GM18858 (cell line): Measurements from ENCODE around the gene HCRTR1.

ENCODE experiments used
- ATAC-seq: cut with Tn5 transposase; IDR thresholded peaks from one replicate; pipeline ENCODE4 v1.9.1; 2021; ENCODE audit not compliant: unreplicated experiment

The HCRTR1 gene

DNA sequence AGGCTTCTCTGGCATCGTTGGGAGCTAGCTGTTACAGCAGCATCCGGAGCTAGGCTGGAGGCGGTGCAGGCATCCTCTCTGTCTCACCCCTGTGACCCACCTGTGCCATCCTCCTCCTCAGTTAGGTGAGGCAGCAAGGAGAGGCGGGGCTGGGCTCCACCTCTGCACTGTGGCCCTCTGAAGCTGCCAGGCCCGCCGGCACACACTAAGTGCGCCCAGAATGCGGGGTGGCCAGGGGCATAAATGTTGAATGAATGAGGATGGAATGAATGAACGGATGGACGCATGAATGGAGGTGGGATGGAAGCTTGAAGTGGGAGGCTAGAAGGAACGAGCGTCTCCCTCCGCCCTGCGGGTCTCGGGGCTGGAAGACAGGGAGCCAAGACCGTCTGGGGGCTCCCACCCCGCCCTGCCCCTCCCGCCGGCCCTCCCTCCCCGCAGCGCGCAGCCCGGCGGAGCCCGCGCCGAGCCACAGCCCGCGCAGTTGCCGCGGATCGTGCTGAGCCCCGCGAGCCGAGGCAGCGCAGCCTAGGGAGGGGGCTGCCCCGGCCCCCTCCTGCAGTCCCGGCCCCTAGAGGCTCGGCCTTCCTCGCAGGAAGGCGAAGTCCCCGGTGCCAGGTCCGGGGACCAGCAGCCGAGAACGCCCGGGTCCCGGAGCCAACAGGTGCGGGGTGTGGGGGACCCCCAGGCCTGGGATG, at the start of gene HCRTR1:
HCRTR1 (plus strand) TSS at position 472 of the 698 bp plus-strand sequence. CDS start 1,504 bp downstream, outside the sequence.
- no peak for ATAC-seq

DNA sequence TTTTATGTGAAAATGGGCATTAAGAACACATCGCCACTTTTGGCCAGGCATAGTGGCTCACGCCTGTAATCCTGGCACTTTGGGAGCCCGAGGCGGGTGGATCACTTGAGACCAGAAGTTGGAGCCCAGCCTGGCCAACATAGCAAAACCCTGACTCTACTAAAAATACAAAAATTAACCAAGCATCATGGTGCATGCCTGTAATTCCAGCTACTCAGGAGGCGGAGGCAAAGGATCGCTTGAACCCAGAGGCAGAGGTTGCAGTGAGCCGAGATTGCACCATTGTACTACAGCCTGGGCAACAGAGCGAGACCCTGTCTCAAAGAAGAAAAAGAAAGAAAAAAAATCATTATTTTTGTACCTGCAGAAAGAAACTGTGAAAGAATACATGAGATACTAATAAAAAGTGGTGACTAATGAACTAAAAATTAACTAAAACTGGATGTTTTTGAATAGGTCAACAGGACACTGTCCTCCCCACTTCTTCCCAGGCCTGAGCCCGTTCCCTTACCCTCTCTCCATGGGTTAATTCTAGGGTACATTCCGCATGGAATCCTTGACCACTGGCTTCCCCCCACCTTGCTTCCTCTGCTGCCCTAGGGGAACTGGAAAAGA, 49.4 kb upstream of the HCRTR1 start:
- ATAC-seq: no peak

DNA sequence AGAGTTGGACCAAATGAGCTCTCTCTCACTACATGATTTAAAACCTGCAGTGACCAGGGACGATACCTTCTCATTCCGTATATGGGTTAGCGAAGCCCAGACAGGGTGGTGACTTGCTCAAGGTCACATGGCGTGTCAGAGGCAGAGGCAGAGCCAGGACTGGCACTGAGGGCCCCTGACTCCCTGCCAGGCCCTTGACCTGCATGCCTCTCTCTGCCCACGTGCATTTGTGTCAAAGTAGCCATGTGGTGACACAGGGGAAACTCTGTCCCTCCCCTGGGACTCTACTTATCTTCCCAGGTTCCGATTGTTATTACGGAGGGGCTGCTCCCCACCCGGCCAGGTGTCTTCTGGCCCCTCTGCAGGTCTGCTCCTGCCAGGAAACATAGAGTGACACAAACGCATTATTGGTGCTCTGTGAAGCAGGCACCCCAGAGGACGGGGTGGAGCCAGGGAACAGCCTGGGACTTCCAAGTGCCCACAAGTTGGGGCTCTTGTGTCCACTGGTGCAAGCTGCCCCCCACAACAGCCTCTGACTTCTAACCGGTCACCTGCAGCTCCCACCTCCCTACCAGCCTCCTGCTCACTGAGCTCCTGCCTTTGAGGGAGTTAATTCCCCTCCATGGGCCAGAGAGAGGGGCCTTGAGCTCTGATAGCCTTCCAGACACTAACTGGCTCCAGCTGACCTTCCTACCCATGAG, 48.4 kb upstream of the HCRTR1 start:
- no peak for ATAC-seq

DNA sequence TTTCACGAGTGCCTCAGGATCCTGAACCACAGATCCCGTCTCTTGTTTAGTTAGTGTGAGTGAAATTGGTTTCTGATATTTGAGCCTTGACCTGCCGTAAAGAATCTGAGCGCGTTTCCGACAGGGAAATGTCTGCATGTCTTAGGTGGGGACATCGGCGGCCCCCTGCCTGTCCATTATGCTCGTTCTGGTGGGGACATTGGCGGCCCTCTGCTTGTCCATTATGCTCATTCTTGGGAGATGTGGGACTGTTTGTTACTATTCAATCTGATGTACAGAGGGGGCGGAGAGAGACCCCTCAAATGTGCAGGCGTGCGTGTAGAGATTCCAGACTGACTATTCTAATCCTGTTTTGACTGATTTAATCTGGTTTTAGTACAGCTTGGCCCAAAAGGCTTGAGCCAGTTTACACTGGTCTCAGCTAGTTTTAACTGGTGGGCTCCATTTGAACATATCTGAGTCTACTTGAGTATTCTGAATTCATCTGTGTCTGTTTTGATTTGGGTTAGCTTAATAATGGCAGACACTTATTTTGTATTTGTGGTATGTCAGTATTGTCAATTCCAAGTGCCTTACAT, 47.8 kb upstream of the HCRTR1 start:
- no peak for ATAC-seq

DNA sequence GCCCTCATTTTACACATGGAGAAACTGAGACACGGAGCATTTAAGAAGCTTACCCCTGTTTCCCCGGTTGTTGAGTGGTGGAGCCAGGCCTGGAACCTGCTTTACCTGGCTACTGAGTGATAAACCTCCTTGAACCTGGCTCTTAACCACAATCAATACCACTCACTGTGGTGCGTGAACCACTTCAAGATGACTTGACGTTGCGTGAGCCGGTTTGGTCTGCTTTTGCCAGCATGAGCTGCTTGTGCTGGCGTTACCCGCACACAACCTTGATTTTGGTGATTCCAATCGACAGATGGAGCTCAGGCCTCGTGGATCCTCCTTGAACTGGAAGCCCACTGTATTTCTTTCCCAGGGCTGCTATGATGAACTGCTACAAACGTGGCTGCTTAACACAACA, 47.3 kb upstream of the HCRTR1 start:
- ATAC-seq: no peak

DNA sequence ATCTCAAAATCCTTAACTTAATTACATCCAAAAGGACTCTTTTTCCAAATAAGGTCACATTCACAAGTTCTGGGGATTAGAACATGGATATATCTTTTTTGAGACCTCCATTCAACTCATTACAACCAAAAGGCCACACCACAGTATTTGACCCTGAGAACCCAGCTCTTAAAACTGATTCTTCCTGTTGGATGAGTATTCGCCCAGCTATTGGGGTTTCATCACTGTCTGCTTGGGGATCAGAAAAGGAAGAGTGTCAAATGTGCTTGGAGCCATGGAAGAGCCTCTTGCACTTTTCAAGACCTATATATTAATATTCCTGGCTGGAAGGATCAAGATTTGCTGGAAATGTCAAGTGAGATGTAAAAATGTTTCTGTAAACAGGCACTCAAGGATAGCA, 46.6 kb upstream of the HCRTR1 start:
- no peak for ATAC-seq

DNA sequence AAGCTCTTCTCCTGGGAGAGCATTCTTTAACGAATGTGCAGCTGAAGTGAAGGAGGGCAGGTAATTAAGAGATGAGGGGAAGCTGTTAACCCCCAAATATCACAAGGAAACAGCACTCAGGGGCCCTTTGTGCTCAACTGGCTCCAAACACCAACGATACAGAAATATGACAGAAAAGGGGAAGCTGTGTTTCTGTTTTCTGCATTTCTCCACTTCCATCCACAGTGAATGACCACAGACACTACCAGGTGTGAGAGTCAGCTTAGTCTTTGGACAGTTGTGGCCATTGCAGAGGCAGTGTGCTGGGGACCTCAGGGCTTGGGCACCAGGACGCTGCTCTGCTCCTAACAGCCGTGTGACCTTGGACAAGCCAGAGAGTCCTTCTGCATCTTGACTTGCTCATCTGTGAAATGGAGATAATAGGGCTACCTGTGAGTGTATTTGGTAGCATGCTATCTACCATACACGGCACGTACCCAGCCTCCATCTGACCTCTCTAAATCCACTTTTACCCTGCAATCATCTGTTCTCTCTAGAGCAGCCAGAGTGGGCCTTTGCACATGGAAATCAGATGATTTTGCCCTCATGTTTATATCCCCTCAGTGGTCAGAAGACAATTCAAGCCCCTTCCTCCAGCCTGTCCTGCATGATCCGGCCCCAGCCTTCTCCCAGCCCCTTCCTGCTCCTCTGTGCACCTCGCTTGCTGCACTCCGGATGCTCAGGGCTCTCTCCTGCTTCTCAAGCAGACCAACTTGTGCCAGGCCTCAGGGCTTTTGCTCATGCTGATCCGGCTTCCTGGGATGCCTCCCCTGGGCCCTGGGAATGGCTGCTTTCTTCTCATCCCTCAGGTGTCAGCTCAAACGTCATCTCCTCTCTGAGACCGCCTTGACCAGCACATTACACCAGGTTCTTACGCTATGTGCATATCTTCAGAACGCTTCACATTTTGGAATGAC, 45.9 kb upstream of the HCRTR1 start:
- no peak for ATAC-seq

DNA sequence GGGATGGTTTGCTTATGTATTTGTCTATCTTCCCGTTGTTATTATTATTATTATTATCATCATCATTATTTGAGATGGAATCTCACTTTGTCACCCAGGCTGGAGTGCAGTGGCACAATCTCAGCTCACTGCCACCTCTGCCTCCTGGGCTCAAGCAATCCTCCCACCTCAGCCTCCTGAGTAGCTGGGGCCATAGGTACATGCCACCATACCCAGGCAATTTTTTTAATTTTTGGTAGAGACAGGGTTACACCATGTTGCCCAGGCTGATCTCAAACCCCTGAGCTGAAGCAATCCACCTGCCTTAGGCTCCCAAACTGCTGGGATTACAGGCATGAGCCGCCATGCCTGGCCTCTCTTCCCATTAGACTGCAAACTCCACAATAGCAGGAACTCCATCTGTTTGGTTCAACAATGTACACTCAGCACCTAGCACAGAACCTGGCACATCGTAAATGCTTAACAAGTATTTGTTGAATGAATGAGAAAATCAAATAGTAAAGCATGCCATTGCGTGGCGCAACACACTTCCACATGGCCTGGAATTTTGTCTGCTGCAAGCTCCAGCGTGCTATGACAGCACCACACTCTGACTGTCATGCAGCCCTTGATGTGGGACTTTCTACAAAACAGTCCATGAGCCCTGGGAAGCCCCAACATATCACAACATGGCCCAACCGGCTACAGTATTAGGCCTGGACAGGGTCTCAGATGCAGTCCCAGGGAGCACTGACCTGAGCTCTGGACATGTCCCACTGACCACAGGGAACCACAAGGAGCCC, 45.0 kb upstream of the HCRTR1 start:
- no peak for ATAC-seq

DNA sequence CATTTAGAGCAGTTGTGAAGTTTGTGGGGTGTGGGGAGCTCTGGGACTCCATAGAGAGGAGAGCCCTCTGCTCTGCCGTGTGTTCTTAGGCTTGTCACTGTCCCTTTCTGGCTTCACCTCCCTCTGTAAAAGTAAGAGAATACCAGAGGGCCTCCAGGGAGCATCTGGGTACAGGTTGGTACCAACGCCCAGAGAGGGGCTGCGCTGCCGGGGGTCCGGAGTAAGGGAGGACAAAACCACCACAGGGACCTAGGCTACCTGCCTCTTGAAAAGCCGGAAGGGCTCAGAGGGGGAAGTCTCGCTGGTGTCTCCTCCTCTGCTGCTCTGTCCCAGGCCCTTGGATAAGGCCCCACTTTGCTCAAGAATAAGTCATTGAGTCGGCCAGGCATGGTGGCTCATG, 44.2 kb upstream of the HCRTR1 start:
- ATAC-seq: no peak

DNA sequence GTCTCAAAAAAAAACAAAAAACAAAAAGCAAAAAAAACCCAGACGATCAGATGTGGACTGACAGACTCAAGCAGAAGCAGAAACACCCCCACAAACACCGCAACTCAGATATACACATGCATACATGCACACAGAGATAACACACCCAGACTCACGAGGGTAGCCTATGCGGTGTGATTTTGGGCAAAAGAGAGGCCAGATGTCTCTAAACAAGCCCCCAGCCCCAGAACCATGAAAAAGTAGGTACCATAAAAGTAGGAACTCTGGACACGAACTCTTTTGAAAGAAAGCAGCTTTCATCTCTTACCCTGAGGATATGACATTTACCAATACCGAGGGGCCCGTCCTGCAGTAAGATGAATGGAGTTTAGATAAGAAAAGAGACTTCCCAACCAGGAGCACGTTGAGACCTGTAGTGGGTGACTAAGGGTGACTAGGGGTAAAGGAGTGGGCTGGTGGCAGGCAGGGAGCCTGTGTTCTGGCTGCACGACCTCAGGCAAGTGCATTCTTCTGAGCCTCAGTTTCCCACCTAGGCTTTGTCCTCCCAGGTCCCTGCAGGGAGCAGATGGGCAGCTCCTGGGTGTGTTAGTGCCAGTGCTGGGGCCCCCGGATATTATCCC, 42.6 kb upstream of the HCRTR1 start:
- no peak for ATAC-seq

DNA sequence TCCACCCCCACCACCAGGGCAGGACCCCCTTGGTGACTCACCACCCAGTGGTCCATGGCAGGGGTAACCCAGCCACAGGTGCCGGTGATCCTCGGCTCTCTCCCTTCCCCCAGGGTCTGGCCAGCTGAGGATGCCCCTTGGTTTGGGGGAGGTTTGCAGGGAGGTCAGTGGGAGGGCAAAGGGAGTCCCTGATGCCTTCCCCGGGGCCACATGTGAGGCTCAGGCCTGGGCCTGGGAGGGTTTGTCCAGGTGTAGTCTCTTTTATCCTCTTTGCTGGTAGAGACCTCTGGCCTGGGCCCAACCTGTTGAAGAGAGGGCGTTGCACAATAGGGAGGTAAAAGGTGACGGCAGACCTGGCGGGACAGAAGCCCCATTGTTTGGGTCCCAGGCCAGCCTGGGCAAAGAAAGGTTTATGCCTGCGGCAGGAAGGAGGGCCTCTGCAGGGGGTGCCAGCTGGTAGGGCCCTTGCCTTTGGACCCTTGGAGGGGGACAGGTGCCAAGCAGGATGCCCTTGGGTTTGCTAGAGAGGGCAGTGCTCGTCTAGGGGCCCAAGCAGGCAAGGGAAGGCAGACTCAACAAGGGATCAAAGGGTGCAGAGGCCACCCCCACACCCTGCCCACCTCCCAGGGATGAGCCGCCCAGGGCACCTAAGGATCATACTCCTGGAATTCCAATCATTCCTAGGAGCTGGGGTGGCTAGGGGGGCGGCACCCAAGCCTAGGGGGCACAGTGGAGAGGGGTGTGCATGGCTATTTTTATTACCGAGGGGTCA, 41.9 kb upstream of the HCRTR1 start:
- ATAC-seq: no peak

DNA sequence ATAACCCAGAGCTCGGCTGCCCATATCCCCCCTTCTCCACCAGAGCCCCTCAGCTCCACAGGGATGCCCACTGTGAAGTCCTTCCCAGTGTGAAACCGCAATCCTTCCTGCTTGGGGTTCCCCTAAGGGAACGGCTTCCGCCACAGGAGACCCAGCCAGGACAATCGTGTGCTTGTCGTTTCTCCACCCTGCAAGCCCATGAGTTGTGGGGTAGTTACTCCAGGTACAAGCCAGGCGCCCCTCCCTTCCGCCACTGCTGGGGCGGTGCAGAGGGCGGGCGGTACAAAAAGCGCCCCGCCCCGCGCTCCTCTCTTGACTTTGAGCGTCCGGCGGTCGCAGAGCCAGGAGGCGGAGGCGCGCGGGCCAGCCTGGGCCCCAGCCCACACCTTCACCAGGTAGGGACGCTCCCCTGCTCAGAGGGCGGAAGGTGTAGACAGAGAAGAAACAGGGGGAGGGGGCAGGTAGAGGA, 41.3 kb upstream of the HCRTR1 start, which contains the start of gene TINAGL1:
TINAGL1 (plus strand) TSS at position 315 of the 469 bp plus-strand sequence. CDS start 634 bp downstream, outside the sequence.
- ATAC-seq: no peak

DNA sequence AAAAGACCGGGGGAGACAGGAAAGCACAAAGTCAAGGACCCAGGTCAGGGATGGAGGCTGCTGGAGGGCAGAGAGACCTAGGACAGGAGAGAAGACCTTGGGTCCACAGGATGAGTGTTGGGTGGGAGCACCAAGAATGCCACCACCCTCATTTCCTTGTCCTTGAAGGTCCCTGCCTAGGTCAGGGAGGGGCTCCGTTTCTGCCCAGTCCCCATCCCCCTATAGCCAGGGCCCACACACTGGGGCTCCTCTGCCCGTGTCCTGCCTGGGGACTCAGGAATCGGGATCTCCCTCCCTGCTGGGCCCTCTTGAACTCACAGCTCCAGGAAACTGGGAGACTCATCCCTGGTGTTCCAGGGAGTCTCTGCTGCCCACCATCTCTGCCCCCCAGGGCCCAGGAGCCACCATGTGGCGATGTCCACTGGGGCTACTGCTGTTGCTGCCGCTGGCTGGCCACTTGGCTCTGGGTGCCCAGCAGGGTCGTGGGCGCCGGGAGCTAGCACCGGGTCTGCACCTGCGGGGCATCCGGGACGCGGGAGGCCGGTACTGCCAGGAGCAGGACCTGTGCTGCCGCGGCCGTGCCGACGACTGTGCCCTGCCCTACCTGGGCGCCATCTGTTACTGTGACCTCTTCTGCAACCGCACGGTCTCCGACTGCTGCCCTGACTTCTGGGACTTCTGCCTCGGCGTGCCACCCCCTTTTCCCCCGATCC, 40.6 kb upstream of the HCRTR1 start:
- no peak for ATAC-seq

DNA sequence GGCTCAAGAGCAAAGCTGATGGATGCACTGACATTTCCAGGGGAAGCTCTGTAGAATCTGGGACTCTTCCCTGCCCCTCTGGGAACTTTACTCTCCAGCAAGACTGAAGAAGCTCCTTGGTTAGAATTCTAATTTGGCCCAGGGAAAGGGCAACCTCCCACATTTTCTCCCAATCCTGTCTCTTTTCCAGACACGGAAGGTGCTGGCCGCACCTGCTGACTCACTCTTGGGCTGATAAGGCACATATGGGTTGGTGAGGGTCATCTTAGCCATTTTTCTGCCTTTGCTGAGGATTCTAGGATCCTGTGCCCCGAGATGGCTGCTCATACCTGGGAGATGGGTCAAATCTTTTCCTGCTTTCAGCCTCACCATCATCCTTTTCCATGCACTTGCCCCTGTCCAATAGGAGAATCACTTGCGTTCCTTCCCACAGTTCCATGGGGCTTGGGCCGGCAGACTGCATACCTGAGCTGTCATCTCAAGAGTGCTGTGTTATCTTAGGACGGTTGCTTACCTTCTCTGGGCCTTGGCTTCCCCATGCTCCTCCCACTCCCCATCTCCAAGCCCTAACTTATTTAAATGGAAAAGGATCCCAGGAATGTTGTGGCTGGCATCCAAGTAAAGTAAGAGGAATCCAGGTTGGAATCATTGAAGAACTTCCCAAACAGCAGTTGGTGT, 39.8 kb upstream of the HCRTR1 start:
- no peak for ATAC-seq

DNA sequence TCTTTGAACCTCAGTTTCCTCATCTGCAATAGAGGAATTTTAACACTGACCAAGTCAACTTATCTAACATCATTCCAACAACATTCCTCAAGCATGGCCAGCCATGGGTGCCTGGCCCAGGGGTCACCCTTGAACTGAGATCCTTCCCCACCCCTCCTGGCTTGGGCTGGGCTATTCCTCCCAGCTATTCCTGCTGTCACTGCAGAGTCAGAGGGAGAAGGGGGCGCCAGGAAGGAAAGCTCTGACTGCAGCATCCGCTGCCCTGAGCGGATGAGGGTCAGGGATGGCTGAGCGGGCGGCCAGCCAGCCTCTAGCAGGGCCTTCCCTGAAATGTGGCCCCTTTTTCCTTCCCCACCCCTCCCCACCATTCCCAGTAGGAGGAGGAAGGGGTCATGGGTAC, 38.1 kb upstream of the HCRTR1 start:
- ATAC-seq: no peak

DNA sequence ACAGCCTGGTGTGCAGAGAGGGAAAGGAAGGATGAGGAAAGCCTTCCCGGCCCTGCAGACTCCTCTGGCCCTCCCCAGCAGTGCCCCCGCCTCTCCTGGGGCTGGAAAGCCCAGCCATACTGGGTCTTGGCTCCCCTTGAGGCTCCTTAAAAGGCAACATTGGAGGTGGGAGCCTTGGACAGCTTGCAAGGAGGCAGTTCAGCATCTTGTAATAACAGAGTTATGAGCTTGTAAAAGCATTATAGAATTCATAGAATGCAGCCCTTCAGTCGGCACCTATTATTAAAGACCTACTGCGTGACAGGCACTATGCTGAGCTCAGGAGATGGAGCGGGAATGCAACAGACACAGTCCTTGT, 37.0 kb upstream of the HCRTR1 start:
- ATAC-seq: no peak

DNA sequence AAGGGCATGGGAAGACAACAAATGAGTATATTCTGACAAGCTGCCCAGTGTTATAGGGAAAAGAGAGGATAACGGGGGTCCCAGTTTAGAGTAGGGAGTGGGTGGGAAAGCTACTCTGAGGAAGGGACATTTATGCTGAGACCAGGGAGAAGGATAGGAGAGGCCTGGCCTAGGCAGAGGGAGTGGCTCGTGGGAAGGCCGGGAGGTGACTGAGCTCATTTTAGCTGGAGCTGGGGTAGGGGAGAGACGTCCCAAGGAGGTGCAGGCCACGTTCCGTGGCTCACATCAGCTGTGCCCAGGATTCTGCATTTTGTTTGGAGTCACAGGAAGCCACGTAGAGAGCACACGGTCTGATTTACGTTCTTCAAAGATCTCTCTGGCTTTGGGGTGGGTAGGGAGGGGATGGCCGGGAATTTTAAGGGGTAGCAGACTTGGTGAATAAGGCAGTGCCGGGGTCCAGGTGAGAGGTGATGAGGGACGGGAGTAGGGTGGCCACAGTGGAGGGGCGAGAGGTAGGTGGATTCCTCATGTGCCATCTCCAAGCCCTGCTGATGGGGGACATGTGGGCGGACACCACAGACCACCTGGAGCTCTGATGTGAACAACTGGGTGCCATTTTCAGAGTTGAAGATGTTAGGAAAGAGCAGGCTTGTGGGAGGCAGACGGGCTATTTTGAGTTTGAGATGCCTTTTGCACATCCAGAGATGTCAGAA, 36.4 kb upstream of the HCRTR1 start:
- ATAC-seq: no peak
